GM12878 (cell line): Measurements from ENCODE around the gene ESPNL. TPM values are rescaled to one million over a fixed set of nuclear protein-coding genes. Genes with fewer than 3 reads are reported as not detected.

Experiments
- ATAC-seq: fragments of 200-7000 bp; cut with Tn5 transposase; 3 replicates; pipeline ENCODE4 v1.9.1; 2020; ENCODE audit warnings: mild to moderate bottlenecking, moderate library complexity
- BruUV-seq: library from RNA; stranded (reverse); fragments of 400-500 nt; replicated peaks from 2 replicates; lab custom pipeline; 2021; lab: Mats Ljungman, UMichigan
- CTCF ChIA-PET: fragments of 300-600 bp; sonication (Branson Sonifier 250); formaldehyde crosslinking; extraction: SDS; loops from one replicate; lab custom pipeline; 2021; ENCODE audit warnings: inconsistent platforms; lab: Yijun Ruan, JAX
- POLR2A ChIA-PET: fragments of 350-600 bp; formaldehyde crosslinking; extraction: SDS; loops from one replicate; lab custom pipeline; 2021; ENCODE audit warnings: inconsistent platforms; lab: Charles Lee
- RAD21 ChIA-PET: fragments of 300-600 bp; sonication (Branson Sonifier 250); formaldehyde crosslinking; loops from one replicate; lab custom pipeline; 2023; ENCODE audit warnings: antibody characterized with exemption; ENCODE audit not compliant: unreplicated experiment; lab: Charles Lee
- SMC1A ChIA-PET: fragments of 300-600 bp; sonication (Branson Sonifier 250); formaldehyde crosslinking; loops from one replicate; lab custom pipeline; 2023; ENCODE audit not compliant: unreplicated experiment, uncharacterized antibody; lab: Charles Lee
- DNase-seq: peaks from one replicate; pipeline ENCODE4 v3.0.0-alpha.2; 2011; ENCODE audit warnings: low read depth, low spot score
- FAIRE-seq: peaks from 3 replicates; lab custom pipeline; 2011; peaks lifted over from hg19 to GRCh38; lab: Jason Lieb, UNC
- H2AFZ ChIP-seq: 2 replicates; pipeline ENCODE4 v1.6.0; 2011; ENCODE audit warnings: low read depth, low read length, control low read depth; ENCODE audit not compliant: control insufficient read depth
- H3K27ac ChIP-seq: 2 replicates; pipeline ENCODE4 v1.5.1; 2011; ENCODE audit warnings: control low read depth; ENCODE audit not compliant: control insufficient read depth, insufficient read depth
- H3K27me3 ChIP-seq, 2 experiments: replicated peaks in 1 of 2; 2 replicates each; pipeline versions ENCODE4 v1.6.0 to v1.6.1; 2011; ENCODE audit warnings: low read length in 1 of 2; ENCODE audit not compliant: control insufficient read depth in 2 of 2, insufficient read depth in 2 of 2
- H3K36me3 ChIP-seq, 2 experiments: 2 replicates each; pipeline ENCODE4 v1.5.1; 2011; ENCODE audit warnings: low read length in 1 of 2; ENCODE audit not compliant: control insufficient read depth in 2 of 2, insufficient read depth in 2 of 2
- H3K4me1 ChIP-seq: 2 replicates; pipeline ENCODE4 v1.6.1; 2011; ENCODE audit warnings: mild to moderate bottlenecking, low read length, moderate library complexity, mixed read lengths; ENCODE audit not compliant: control insufficient read depth, insufficient read depth
- H3K4me2 ChIP-seq: 2 replicates; pipeline ENCODE4 v1.6.0; 2011; ENCODE audit warnings: control low read depth; ENCODE audit not compliant: control insufficient read depth, insufficient read depth
- H3K4me3 ChIP-seq: fragments of 200-600 bp; sonication (generic); 2 replicates; pipeline ENCODE4 v1.5.1; 2016
- H3K79me2 ChIP-seq: 2 replicates; pipeline ENCODE4 v1.6.0; 2011; ENCODE audit warnings: low read length; ENCODE audit not compliant: control insufficient read depth, insufficient read depth
- H3K9ac ChIP-seq: 2 replicates; pipeline ENCODE4 v1.8.0; 2011; ENCODE audit warnings: low read length, control low read depth, mixed read lengths; ENCODE audit not compliant: control insufficient read depth, insufficient read depth
- H3K9me3 ChIP-seq: replicated peaks from 3 replicates; pipeline ENCODE4 v1.5.1; 2011; ENCODE audit warnings: mild to moderate bottlenecking, low read length; ENCODE audit not compliant: control insufficient read depth, insufficient read depth
- H4K20me1 ChIP-seq: 2 replicates; pipeline ENCODE4 v1.6.0; 2011; ENCODE audit not compliant: control insufficient read depth, insufficient read depth
- BCL3 ChIP-seq: IDR thresholded peaks from 2 replicates; pipeline ENCODE4 v1.6.1; 2011; ENCODE audit warnings: borderline replicate concordance, low read depth, mild to moderate bottlenecking, moderate library complexity, low read length; ENCODE audit not compliant: insufficient read depth, poor library complexity, severe bottlenecking
- CBX5 ChIP-seq: sonication (generic); IDR thresholded peaks from 2 replicates; pipeline ENCODE4 v1.6.1; 2016; ENCODE audit warnings: low read depth, moderate library complexity, mild to moderate bottlenecking, inconsistent platforms
- DPF2 ChIP-seq: fragments of 450-650 bp; IDR thresholded peaks from 2 replicates; pipeline ENCODE4 v1.6.1; 2017; ENCODE audit warnings: mild to moderate bottlenecking
- FOXK2 ChIP-seq: fragments of 450-650 bp; IDR thresholded peaks from 2 replicates; pipeline ENCODE4 v1.6.1; 2017; ENCODE audit warnings: mild to moderate bottlenecking, moderate library complexity
- GABPA ChIP-seq: IDR thresholded peaks from 2 replicates; pipeline ENCODE4 v1.6.1; 2014; ENCODE audit warnings: antibody characterized with exemption, low read depth, mild to moderate bottlenecking, inconsistent platforms
- HDGF ChIP-seq: fragments of 450-650 bp; IDR thresholded peaks from 2 replicates; pipeline ENCODE4 v1.6.1; 2016; ENCODE audit warnings: antibody characterized with exemption
- MEF2A ChIP-seq: IDR thresholded peaks from 2 replicates; pipeline ENCODE4 v1.6.1; 2011; ENCODE audit warnings: low read depth, mild to moderate bottlenecking, low read length, moderate library complexity; ENCODE audit not compliant: insufficient read depth
- NFYB ChIP-seq: IDR thresholded peaks from 2 replicates; pipeline ENCODE4 v1.6.1; 2011; ENCODE audit warnings: low read depth, mild to moderate bottlenecking, low read length, improper control_type of control experiment, moderate library complexity; ENCODE audit not compliant: insufficient read depth
- RB1 ChIP-seq: fragments of 450-650 bp; formaldehyde crosslinking; IDR thresholded peaks from 2 replicates; pipeline ENCODE4 v1.6.1; 2017; ENCODE audit warnings: mild to moderate bottlenecking, borderline replicate concordance
- SMC3 ChIP-seq: IDR thresholded peaks from 2 replicates; pipeline ENCODE4 v1.6.1; 2011; ENCODE audit warnings: low read length, improper control_type of control experiment, borderline replicate concordance
- ZNF207 ChIP-seq: fragments of 450-650 bp; IDR thresholded peaks from 2 replicates; pipeline ENCODE4 v1.6.1; 2014; ENCODE audit warnings: antibody characterized with exemption, mild to moderate bottlenecking, borderline replicate concordance
- ZNF384 ChIP-seq: IDR thresholded peaks from 2 replicates; pipeline ENCODE4 v1.6.1; 2012; ENCODE audit warnings: low read depth, mild to moderate bottlenecking, low read length, improper control_type of control experiment, borderline replicate concordance
- WGBS: methylation state at CpG from one replicate; pipeline ENCODE4 v1.1.6; 2016; ENCODE audit warnings: low lambda C conversion rate; ENCODE audit not compliant: insufficient replicate concordance, insufficient coverage; ENCODE audit errors: missing lambda C conversion rate; 5-methylcytosine and 5-hydroxymethylcytosine counted together
- in situ Hi-C: fragments of 300-500 bp; cut with MboI; formaldehyde crosslinking; loops from 9 replicates; pipeline ENCODE4 v1.14.3; 2018; ENCODE audit warnings: mixed read lengths
- intact Hi-C: fragments of 100-400 bp; cut with micrococcal nuclease; formaldehyde crosslinking; loops from one replicate; pipeline ENCODE4 v1.14.2; 2022; ENCODE audit not compliant: unreplicated experiment
- polyA plus RNA-seq, 11 experiments: library from polyadenylated mRNA; depleted of rRNA in 4 of 11; unstranded in 6 of 11; stranded (reverse) in 5 of 11; fragments of >200 nt; fragmentation: Nextera tagmentation in 4 of 11; fragmentation: Illumina TruSeq in 1 of 11; extraction: Ambion mirVana in 4 of 11; extraction: Trizol in 1 of 11; gene quantifications; 1 replicate in 1 of 11; 2 replicates in 10 of 11; pipeline versions ENCODE4 v1.2.1 to v1.2.3, GENCODE V29; 2011 to 2016; ENCODE audit warnings: inconsistent platforms in 2 of 11, missing spikeins in 2 of 11, low read depth in 1 of 11
- total RNA-seq, 4 experiments: library from RNA; depleted of rRNA in 3 of 4; stranded (reverse); fragments of >200 nt in 3 of 4; fragmentation: Illumina TruSeq in 1 of 4; extraction: Trizol in 1 of 4; gene quantifications; 2 replicates each; pipeline versions ENCODE4 v1.2.1 to v1.2.3, GENCODE V29; 2013 to 2021
- TF ChIP-seq, protein P1 (sequence below), 3 experiments: IDR thresholded peaks in 2 of 3; conservative IDR thresholded peaks in 1 of 3; 2 replicates each; pipeline ENCODE4 v1.5.1; 2011; ENCODE audit warnings: low read depth in 3 of 3, low read length in 3 of 3, mild to moderate bottlenecking in 3 of 3, control low read depth in 2 of 3, moderate library complexity in 2 of 3, inconsistent platforms in 1 of 3, mixed read lengths in 1 of 3; ENCODE audit not compliant: control insufficient read depth in 2 of 3, insufficient read depth in 1 of 3; ENCODE audit errors: extremely low read depth in 1 of 3
- TF ChIP-seq, protein P2 (sequence below): IDR thresholded peaks from 2 replicates; pipeline ENCODE4 v1.6.1; 2012; ENCODE audit warnings: low read depth, low read length, improper control_type of control experiment

ESPNL gene
- total and polyA plus RNA-seq, 10 of the 15 experiments (the other 5 are each of a cell fraction or from before 2014, with no cell fraction given): 0.05 to 0.94 (median 0.36) TPM; not detected in 3

GRCh38 chr2:238083919-238084318, 16.2 kb upstream of the ESPNL start:
- DNase-seq (no peak), FAIRE-seq (no peak)
- ChIA-PET CTCF (no interaction called here), SMC1A (no interaction called here), POLR2A (no interaction called here), RAD21 (no interaction called here)
- intact Hi-C loops: no loop called here
- H2AFZ ChIP-seq: no peak overlapping the region
- 80% methylated on average over 5 of the region's 5 CpGs for WGBS
- in situ Hi-C loops: no loop called here
- H3K27ac ChIP-seq: no peak overlapping the region
- H3K4me3 ChIP-seq: no peak overlapping the region
- H3K9ac ChIP-seq: no peak overlapping the region
- no peaks in the 10 kb centered on the region for H3K27me3 ChIP-seq
- H3K4me2 ChIP-seq: no peak overlapping the region
- no peaks in the 10 kb centered on the region for H4K20me1 ChIP-seq
- BruUV-seq: no TSS peak
- H3K9me3 ChIP-seq: no peaks in the 10 kb centered on the region
- no peak for TF ChIP-seq FOXK2
- no peak for TF ChIP-seq MEF2A
- no peak for TF ChIP-seq RB1
- TF ChIP-seq BCL3: no peak
- TF ChIP-seq, protein P1, sequence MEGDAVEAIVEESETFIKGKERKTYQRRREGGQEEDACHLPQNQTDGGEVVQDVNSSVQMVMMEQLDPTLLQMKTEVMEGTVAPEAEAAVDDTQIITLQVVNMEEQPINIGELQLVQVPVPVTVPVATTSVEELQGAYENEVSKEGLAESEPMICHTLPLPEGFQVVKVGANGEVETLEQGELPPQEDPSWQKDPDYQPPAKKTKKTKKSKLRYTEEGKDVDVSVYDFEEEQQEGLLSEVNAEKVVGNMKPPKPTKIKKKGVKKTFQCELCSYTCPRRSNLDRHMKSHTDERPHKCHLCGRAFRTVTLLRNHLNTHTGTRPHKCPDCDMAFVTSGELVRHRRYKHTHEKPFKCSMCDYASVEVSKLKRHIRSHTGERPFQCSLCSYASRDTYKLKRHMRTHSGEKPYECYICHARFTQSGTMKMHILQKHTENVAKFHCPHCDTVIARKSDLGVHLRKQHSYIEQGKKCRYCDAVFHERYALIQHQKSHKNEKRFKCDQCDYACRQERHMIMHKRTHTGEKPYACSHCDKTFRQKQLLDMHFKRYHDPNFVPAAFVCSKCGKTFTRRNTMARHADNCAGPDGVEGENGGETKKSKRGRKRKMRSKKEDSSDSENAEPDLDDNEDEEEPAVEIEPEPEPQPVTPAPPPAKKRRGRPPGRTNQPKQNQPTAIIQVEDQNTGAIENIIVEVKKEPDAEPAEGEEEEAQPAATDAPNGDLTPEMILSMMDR (IDR thresholded peaks at IDR 0.05 in 2 of 3, conservative IDR thresholded peaks at IDR 0.05 in 1 of 3; ENCODE audit: control insufficient read depth in 2 of 3, extremely low read depth in 1 of 3, insufficient read depth in 1 of 3, low read depth in 3 of 3, low read length in 3 of 3): no peak
- TF ChIP-seq NFYB: no peak
- TF ChIP-seq ZNF384: no peak
- TF ChIP-seq SMC3: no peak
- TF ChIP-seq GABPA: no peak
- TF ChIP-seq CBX5: no peak
- TF ChIP-seq HDGF: no peak
- no peak for TF ChIP-seq DPF2
- TF ChIP-seq, protein P2, sequence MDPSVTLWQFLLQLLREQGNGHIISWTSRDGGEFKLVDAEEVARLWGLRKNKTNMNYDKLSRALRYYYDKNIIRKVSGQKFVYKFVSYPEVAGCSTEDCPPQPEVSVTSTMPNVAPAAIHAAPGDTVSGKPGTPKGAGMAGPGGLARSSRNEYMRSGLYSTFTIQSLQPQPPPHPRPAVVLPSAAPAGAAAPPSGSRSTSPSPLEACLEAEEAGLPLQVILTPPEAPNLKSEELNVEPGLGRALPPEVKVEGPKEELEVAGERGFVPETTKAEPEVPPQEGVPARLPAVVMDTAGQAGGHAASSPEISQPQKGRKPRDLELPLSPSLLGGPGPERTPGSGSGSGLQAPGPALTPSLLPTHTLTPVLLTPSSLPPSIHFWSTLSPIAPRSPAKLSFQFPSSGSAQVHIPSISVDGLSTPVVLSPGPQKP: no peak
- no peak for TF ChIP-seq ZNF207
- TF ChIP-seq, all 136 proteins: peak for 0
- H3K4me1 ChIP-seq: no peaks in the 10 kb centered on the region
- no peak for ATAC-seq
- no peaks in the 10 kb centered on the region for H3K79me2 ChIP-seq
- peaks cover 18 to 25% of the 10 kb centered on the region in 2 experiments for H3K36me3 ChIP-seq
